Esophagus muscularis mucosa (tissue), 4 donors: ENCODE results near the gene AGK. TPM values are rescaled to one million over a fixed set of nuclear protein-coding genes. Genes with fewer than 3 reads are reported as not detected.

ENCODE experiments used
- DNase-seq: peaks from one replicate; pipeline ENCODE4 v3.0.0-alpha.2; 2017; ENCODE audit errors: extremely low spot score
- H3K27ac ChIP-seq, 4 donors: fragments of 200-600 bp; sonication (generic); replicated peaks in 1 of 4; 1 replicate in 3 of 4; 2 replicates in 1 of 4; pipeline ENCODE4 v1.5.1; 2016 to 2019; ENCODE audit warnings: mild to moderate bottlenecking in 1 of 4
- H3K27me3 ChIP-seq, 4 donors: fragments of 200-600 bp; sonication (generic); one replicate each; pipeline versions ENCODE4 v1.5.1 to v1.6.0; 2016 to 2019
- H3K36me3 ChIP-seq, 4 donors: fragments of 200-600 bp; sonication (generic); one replicate each; pipeline ENCODE4 v1.5.1; 2016 to 2019
- H3K4me1 ChIP-seq, 4 donors: fragments of 200-600 bp; sonication (generic); one replicate each; pipeline ENCODE4 v1.5.1; 2016 to 2019
- H3K4me3 ChIP-seq, 4 donors: fragments of 200-600 bp; sonication (generic); 1 replicate in 2 of 4; 2 replicates in 2 of 4; pipeline ENCODE4 v1.5.1; 2016 to 2019; ENCODE audit warnings: mild to moderate bottlenecking in 4 of 4, moderate library complexity in 1 of 4
- H3K9me3 ChIP-seq, 4 donors: fragments of 200-600 bp; sonication (generic); 1 replicate in 3 of 4; 2 replicates in 1 of 4; pipeline ENCODE4 v1.5.1; 2016 to 2019
- CTCF ChIP-seq, 3 experiments: fragments of 200-600 bp in 2 of 3; fragments of 450-650 bp in 1 of 3; sonication (generic) in 2 of 3; IDR thresholded peaks; one replicate each; pipeline ENCODE4 v1.5.1; 2017 to 2019; ENCODE audit warnings: antibody characterized with exemption in 3 of 3, mild to moderate bottlenecking in 2 of 3, moderate library complexity in 1 of 3
- EP300 ChIP-seq: sonication (generic); formaldehyde crosslinking; IDR thresholded peaks from one replicate; pipeline ENCODE4 v1.6.1; 2017; ENCODE audit warnings: antibody characterized with exemption
- POLR2A ChIP-seq: fragments of 450-650 bp; IDR thresholded peaks from one replicate; pipeline ENCODE4 v1.6.1; 2017; ENCODE audit warnings: antibody characterized with exemption, moderate library complexity, mild to moderate bottlenecking, low read depth
- POLR2AphosphoS5 ChIP-seq, 2 donors: sonication (generic); formaldehyde crosslinking; IDR thresholded peaks; one replicate each; pipeline ENCODE4 v1.6.1; 2017; ENCODE audit warnings: antibody characterized with exemption in 2 of 2
- WGBS: methylation state at CpG from one replicate; pipeline ENCODE4 v1.1.5; 2018; 5-methylcytosine and 5-hydroxymethylcytosine counted together
- intact Hi-C: fragments of 100-400 bp; cut with DNase I; formaldehyde crosslinking; loops from one replicate; pipeline ENCODE4 v1.15.1; 2023
- total RNA-seq, 4 donors: library from RNA; depleted of rRNA; stranded (reverse); fragments of >200 nt; gene quantifications; one replicate each; pipeline versions ENCODE4 v1.1.0 to v1.2.1, GENCODE V29; 2016

The AGK gene
- total RNA-seq, 4 donors from 2014 or later = 17.9 to 23.4 (median 19.2) TPM

GRCh38 chr7:141512597-141512996, 38.6 kb upstream of the AGK start:
- intact Hi-C loops = no loop called here
- WGBS = 87% methylated on average over 2 of the region's 2 CpGs
- H3K36me3 ChIP-seq = no peaks in the 10 kb centered on the region
- H3K27me3 ChIP-seq = peaks cover 0 to 53% (median 6%) of the 10 kb centered on the region in 4 donors
- no peak for TF ChIP-seq CTCF (IDR thresholded peaks at IDR 0.05)
- TF ChIP-seq POLR2A = no peak
- TF ChIP-seq EP300 = no peak
- TF ChIP-seq POLR2AphosphoS5 (IDR thresholded peaks at IDR 0.05) = no peak
- peaks cover 0 to 10% (median 0%) of the 10 kb centered on the region in 4 donors for H3K9me3 ChIP-seq
- H3K27ac ChIP-seq = no peak overlapping the region
- H3K4me3 ChIP-seq = no peak overlapping the region
- H3K4me1 ChIP-seq = peaks cover 5 to 11% (median 11%) of the 10 kb centered on the region in 4 donors
- DNase-seq = no peak

- Histone ChIP-seq H3K36me3 (no peaks in the 10 kb centered on the region), H3K4me1 (peaks cover 5 to 11% (median 11%) of the 10 kb centered on the region in 4 donors), H3K27me3 (peaks cover 0 to 47% (median 6%) of the 10 kb centered on the region in 4 donors), H3K9me3 (peaks cover 0 to 10% (median 0%) of the 10 kb centered on the region in 4 donors), H3K4me3 (no peak overlapping the region), H3K27ac (no peak overlapping the region)
- no peak for DNase-seq
- intact Hi-C loops = no loop called here
- TF ChIP-seq EP300 (no peak), CTCF (IDR thresholded peaks at IDR 0.05) (no peak), POLR2A (no peak), POLR2AphosphoS5 (IDR thresholded peaks at IDR 0.05) (no peak)
- WGBS = 85% methylated on average over 1 of the region's 1 CpG
Measured at GRCh38 chr7:141513720-141514119, 37.5 kb upstream of the AGK start.

GRCh38 chr7:141515941-141516340, 35.3 kb upstream of the AGK start:
- H3K9me3 ChIP-seq = peaks cover 0 to 10% (median 0%) of the 10 kb centered on the region in 4 donors
- WGBS = 41% methylated on average over 4 of the region's 4 CpGs
- no peak overlapping the region for H3K27ac ChIP-seq
- peaks cover 0 to 28% (median 5%) of the 10 kb centered on the region in 4 donors for H3K27me3 ChIP-seq
- TF ChIP-seq CTCF (IDR thresholded peaks at IDR 0.05) (no peak), POLR2A (no peak), EP300 (no peak), POLR2AphosphoS5 (IDR thresholded peaks at IDR 0.05) (no peak)
- H3K4me1 ChIP-seq = peaks cover 5 to 11% (median 11%) of the 10 kb centered on the region in 4 donors
- no peaks in the 10 kb centered on the region for H3K36me3 ChIP-seq
- intact Hi-C loops = no loop called here
- no peak for DNase-seq
- no peak overlapping the region for H3K4me3 ChIP-seq

- no peaks in the 10 kb centered on the region for H3K4me1 ChIP-seq
Measured at GRCh38 chr7:141519623-141520022, 31.6 kb upstream of the AGK start.

More at GRCh38 chr7:141519623-141520022, 31.6 kb upstream of the AGK start:
- Histone ChIP-seq H3K27me3 (no peaks in the 10 kb centered on the region), H3K36me3 (no peaks in the 10 kb centered on the region), H3K4me3 (no peak overlapping the region), H3K9me3 (no peaks in the 10 kb centered on the region), H3K27ac (no peak overlapping the region)
- no peak for DNase-seq
- intact Hi-C loops = no loop called here
- WGBS = 89% methylated on average over 4 of the region's 4 CpGs
- TF ChIP-seq EP300 (no peak), CTCF (IDR thresholded peaks at IDR 0.05) (no peak)
